MG63 (cell line): ENCODE results near the gene CCDC136. TPM values are rescaled to one million over a fixed set of nuclear protein-coding genes. Genes with fewer than 3 reads are reported as not detected.

Experiments used
- total RNA-seq: library from RNA; depleted of rRNA; stranded (reverse); fragments of >200 nt; shearing (Covaris generic); gene quantifications from 2 replicates; pipeline ENCODE4 v1.2.3, GENCODE V29; 2014; ENCODE audit warnings: low replicate concordance; rRNA removed

Gene CCDC136
- total RNA-seq, 1 experiment from 2014 or later: 0.53 TPM

Other genes with a start within 250 kb of the CCDC136 start
- gene GARIN1A, start 119.7 kb upstream of the CCDC136 start, total RNA-seq: 0.02 and 0.46 TPM in 2 replicates
- 118 and 161 TPM in 2 replicates for gene CALU, start 52.6 kb upstream of the CCDC136 start, total RNA-seq
- not detected in 2 replicates for gene OPN1SW, start 16.2 kb upstream of the CCDC136 start, total RNA-seq
- 71.1 and 93.1 TPM in 2 replicates for gene FLNC, start 38.4 kb downstream of the CCDC136 start, total RNA-seq
- 83.6 and 97.0 TPM in 2 replicates for gene ATP6V1F, start 70.9 kb downstream of the CCDC136 start, total RNA-seq
- not detected in 2 replicates for gene KCP, start 118.7 kb downstream of the CCDC136 start, total RNA-seq
- 0.89 and 2.4 TPM in 2 replicates for gene IRF5, start 146.0 kb downstream of the CCDC136 start, total RNA-seq